GM23248 (cell line): Measurements from ENCODE around the gene DHODH. TPM values are rescaled to one million over a fixed set of nuclear protein-coding genes. Genes with fewer than 3 reads are reported as not detected.

Source experiments
- DNase-seq: peaks from one replicate; pipeline ENCODE4 v3.0.0-alpha.2; 2015
- H2AFZ ChIP-seq: fragments of 200-600 bp; sonication (generic); 2 replicates; pipeline ENCODE4 v1.6.1; 2016; ENCODE audit warnings: antibody characterized with exemption
- H3F3A ChIP-seq: fragments of 200-600 bp; sonication (generic); 2 replicates; pipeline ENCODE4 v1.6.1; 2016; ENCODE audit warnings: mild to moderate bottlenecking, antibody characterized with exemption, mixed run types; ENCODE audit not compliant: insufficient read depth
- H3K27ac ChIP-seq: fragments of 200-600 bp; sonication (generic); 2 replicates; pipeline ENCODE4 v1.5.1; 2016; ENCODE audit warnings: mild to moderate bottlenecking
- H3K27me3 ChIP-seq: fragments of 200-600 bp; sonication (generic); replicated peaks from 2 replicates; pipeline ENCODE4 v1.6.1; 2016; ENCODE audit warnings: mild to moderate bottlenecking; ENCODE audit not compliant: insufficient read depth
- H3K36me3 ChIP-seq: fragments of 200-600 bp; sonication (generic); 2 replicates; pipeline ENCODE4 v1.6.1; 2016; ENCODE audit warnings: low read depth, mild to moderate bottlenecking
- H3K4me1 ChIP-seq: fragments of 200-600 bp; sonication (generic); 2 replicates; pipeline ENCODE4 v1.6.1; 2016; ENCODE audit warnings: mild to moderate bottlenecking; ENCODE audit not compliant: insufficient read depth
- H3K4me2 ChIP-seq: fragments of 200-600 bp; sonication (generic); one replicate; pipeline ENCODE4 v1.6.1; 2016; ENCODE audit warnings: mild to moderate bottlenecking; ENCODE audit not compliant: unreplicated experiment
- H3K4me3 ChIP-seq: fragments of 200-600 bp; sonication (generic); 2 replicates; pipeline ENCODE4 v1.5.1; 2016; ENCODE audit warnings: mild to moderate bottlenecking
- H3K79me2 ChIP-seq: fragments of 200-600 bp; sonication (generic); 2 replicates; pipeline ENCODE4 v1.6.1; 2016; ENCODE audit warnings: mild to moderate bottlenecking; ENCODE audit not compliant: insufficient read depth
- H3K9ac ChIP-seq: fragments of 200-600 bp; sonication (generic); 2 replicates; pipeline ENCODE4 v1.6.1; 2016; ENCODE audit warnings: mild to moderate bottlenecking
- H3K9me2 ChIP-seq: fragments of 200-600 bp; sonication (generic); 2 replicates; pipeline ENCODE4 v1.6.1; 2016; ENCODE audit warnings: mixed run types, mild to moderate bottlenecking, moderate library complexity; ENCODE audit not compliant: insufficient read depth
- H3K9me3 ChIP-seq: fragments of 200-600 bp; sonication (generic); one replicate; pipeline ENCODE4 v1.6.1; 2017; ENCODE audit warnings: low read depth
- H4K20me1 ChIP-seq: fragments of 200-600 bp; sonication (generic); 2 replicates; pipeline ENCODE4 v1.6.0; 2016; ENCODE audit not compliant: insufficient read depth
- EZH2 ChIP-seq: fragments of 200-600 bp; sonication (generic); IDR thresholded peaks from 2 replicates; pipeline ENCODE4 v1.6.1; 2018; ENCODE audit warnings: antibody characterized with exemption, mild to moderate bottlenecking; ENCODE audit not compliant: insufficient read depth, poor library complexity, severe bottlenecking
- EZH2phosphoT487 ChIP-seq: fragments of 200-600 bp; sonication (generic); IDR thresholded peaks from 2 replicates; pipeline ENCODE4 v1.6.1; 2018; ENCODE audit warnings: antibody characterized with exemption, moderate library complexity, mild to moderate bottlenecking, low read depth; ENCODE audit not compliant: insufficient read depth
- WGBS, 2 experiments: methylation state at CpG; one replicate each; pipeline ENCODE4 v1.1.6; 2015 to 2017; ENCODE audit warnings: low lambda C conversion rate in 2 of 2, low coverage in 1 of 2; ENCODE audit errors: missing lambda C conversion rate in 2 of 2; 5-methylcytosine and 5-hydroxymethylcytosine counted together
- in situ Hi-C: fragments of 300-500 bp; cut with MboI; formaldehyde crosslinking; loops from 2 replicates; pipeline ENCODE4 v1.15.0; 2020
- polyA plus RNA-seq: library from polyadenylated mRNA; unstranded; fragments of >200 nt; fragmentation: Nextera tagmentation; extraction: Ambion mirVana; gene quantifications from 2 replicates; pipeline ENCODE4 v1.2.1, GENCODE V29; 2016
- total RNA-seq: library from RNA; depleted of rRNA; stranded (reverse); fragments of >200 nt; shearing (Covaris generic); gene quantifications from 2 replicates; pipeline ENCODE4 v1.2.3, GENCODE V29; 2014

Gene DHODH
- total and polyA plus RNA-seq, 2 experiments from 2014 or later = 2.2 to 3.8 TPM

GRCh38 chr16:72013389-72013788, 4.8 kb downstream of the DHODH start:
- DNase-seq = peak; percentile 31
- in situ Hi-C loops = no loop called here
- H3K4me3 ChIP-seq = no peak overlapping the region
- no peaks in the 10 kb centered on the region for H3K9me2 ChIP-seq
- H3F3A ChIP-seq = no peaks in the 10 kb centered on the region
- no peaks in the 10 kb centered on the region for H3K79me2 ChIP-seq
- no peaks in the 10 kb centered on the region for H3K4me1 ChIP-seq
- no peak overlapping the region for H3K4me2 ChIP-seq
- no peaks in the 10 kb centered on the region for H4K20me1 ChIP-seq
- H3K9ac ChIP-seq = no peak overlapping the region
- no peaks in the 10 kb centered on the region for H3K27me3 ChIP-seq
- no peak overlapping the region for H3K27ac ChIP-seq
- no peaks in the 10 kb centered on the region for H3K9me3 ChIP-seq
- no peaks in the 10 kb centered on the region for H3K36me3 ChIP-seq
- TF ChIP-seq EZH2phosphoT487 (no peak), EZH2 (no peak)
- WGBS, 2 experiments = 38 to 41% methylated on average over 5 of the region's 5 CpGs
- no peak overlapping the region for H2AFZ ChIP-seq

- H3K4me2 ChIP-seq = no peak overlapping the region
Observed at GRCh38 chr16:72013888-72014581, 5.5 kb downstream of the DHODH start.

GRCh38 chr16:72014675-72015074, 6.1 kb downstream of the DHODH start:
- H3K4me2 ChIP-seq = no peak overlapping the region
- H3K9me2 ChIP-seq = no peaks in the 10 kb centered on the region
- no peak overlapping the region for H3K9ac ChIP-seq
- in situ Hi-C loops = no loop called here
- no peak for DNase-seq
- no peaks in the 10 kb centered on the region for H3K36me3 ChIP-seq
- no peaks in the 10 kb centered on the region for H3K9me3 ChIP-seq
- no peaks in the 10 kb centered on the region for H3K4me1 ChIP-seq
- H3K27me3 ChIP-seq = no peaks in the 10 kb centered on the region
- no peaks in the 10 kb centered on the region for H4K20me1 ChIP-seq
- no peaks in the 10 kb centered on the region for H3F3A ChIP-seq
- TF ChIP-seq EZH2 (no peak), EZH2phosphoT487 (no peak)
- H3K79me2 ChIP-seq = no peaks in the 10 kb centered on the region
- H3K27ac ChIP-seq = no peak overlapping the region
- H2AFZ ChIP-seq = no peak overlapping the region
- H3K4me3 ChIP-seq = no peak overlapping the region
- 95 to 97% methylated on average over 8 of the region's 8 CpGs for WGBS, 2 experiments

More at GRCh38 chr16:72013888-72014581, 5.5 kb downstream of the DHODH start:
- Histone ChIP-seq H3K27ac (no peak overlapping the region), H3K9me2 (no peaks in the 10 kb centered on the region), H3K36me3 (no peaks in the 10 kb centered on the region), H2AFZ (no peak overlapping the region), H3K4me3 (no peak overlapping the region), H3K79me2 (no peaks in the 10 kb centered on the region), H3F3A (no peaks in the 10 kb centered on the region), H3K4me1 (no peaks in the 10 kb centered on the region), H3K9ac (no peak overlapping the region), H3K9me3 (no peaks in the 10 kb centered on the region), H3K27me3 (no peaks in the 10 kb centered on the region), H4K20me1 (no peaks in the 10 kb centered on the region)
- DNase-seq = no peak
- WGBS, 2 experiments = 64 to 68% methylated on average over 15 of the region's 15 CpGs
- in situ Hi-C loops = no loop called here
- TF ChIP-seq EZH2 (no peak), EZH2phosphoT487 (no peak)

GRCh38 chr16:72015124-72015523, 6.6 kb downstream of the DHODH start:
- in situ Hi-C loops = no loop called here
- no peak overlapping the region for H3K4me2 ChIP-seq
- 96% methylated on average over 3 of the region's 3 CpGs for WGBS, 2 experiments

More at GRCh38 chr16:72015124-72015523, 6.6 kb downstream of the DHODH start:
- no peak for DNase-seq
- Histone ChIP-seq H3K27me3 (no peaks in the 10 kb centered on the region), H2AFZ (no peak overlapping the region), H3K4me3 (no peak overlapping the region), H3F3A (no peaks in the 10 kb centered on the region), H3K36me3 (no peaks in the 10 kb centered on the region), H3K4me1 (no peaks in the 10 kb centered on the region), H3K27ac (no peak overlapping the region), H3K9ac (no peak overlapping the region), H3K9me2 (no peaks in the 10 kb centered on the region), H4K20me1 (no peaks in the 10 kb centered on the region), H3K79me2 (no peaks in the 10 kb centered on the region), H3K9me3 (no peaks in the 10 kb centered on the region)
- TF ChIP-seq EZH2phosphoT487 = no peak
- TF ChIP-seq EZH2 = no peak
